Rectal smooth muscle tissue (tissue), 1 donor: Measurements from ENCODE around the gene MBD6.
"Not testable (repeated sequence)": the region's sequence is repeated elsewhere in the genome, so short reads cannot be mapped to it uniquely, and the experiment has no call there.

Experiments used
- H3K27ac ChIP-seq: one replicate; pipeline ENCODE4 v1.7.0; 2013; ENCODE audit warnings: low read depth, low read length, inconsistent platforms
- H3K27me3 ChIP-seq: one replicate; pipeline ENCODE4 v1.7.0; 2013; ENCODE audit warnings: low read length; ENCODE audit not compliant: control insufficient read depth, insufficient read depth
- H3K36me3 ChIP-seq: one replicate; pipeline ENCODE4 v1.7.0; 2013; ENCODE audit warnings: low read length; ENCODE audit not compliant: control insufficient read depth, insufficient read depth
- H3K4me1 ChIP-seq: one replicate; pipeline ENCODE4 v1.7.0; 2013; ENCODE audit warnings: low read length; ENCODE audit not compliant: control insufficient read depth, insufficient read depth
- H3K4me3 ChIP-seq: one replicate; pipeline ENCODE4 v1.7.0; 2013; ENCODE audit warnings: low read length
- H3K9ac ChIP-seq: one replicate; pipeline ENCODE4 v1.7.0; 2013; ENCODE audit warnings: low read length

Gene MBD6

GRCh38 chr12:57495051-57495701, 27.4 kb upstream of the MBD6 start:
- H3K9ac ChIP-seq, H3K4me3 ChIP-seq, H3K27me3 ChIP-seq, H3K27ac ChIP-seq, H3K4me1 ChIP-seq: not testable (repeated sequence)
- H3K36me3 ChIP-seq = peaks cover 25% of the 10 kb centered on the region

- Histone ChIP-seq H3K27ac (no peak overlapping the region), H3K4me3 (no peak overlapping the region), H3K36me3 (peaks cover 36% of the 10 kb centered on the region), H3K4me1 (no peaks in the 10 kb centered on the region), H3K9ac (no peak overlapping the region), H3K27me3 (no peaks in the 10 kb centered on the region)
Measured at GRCh38 chr12:57496822-57497221, 25.8 kb upstream of the MBD6 start.

DNA sequence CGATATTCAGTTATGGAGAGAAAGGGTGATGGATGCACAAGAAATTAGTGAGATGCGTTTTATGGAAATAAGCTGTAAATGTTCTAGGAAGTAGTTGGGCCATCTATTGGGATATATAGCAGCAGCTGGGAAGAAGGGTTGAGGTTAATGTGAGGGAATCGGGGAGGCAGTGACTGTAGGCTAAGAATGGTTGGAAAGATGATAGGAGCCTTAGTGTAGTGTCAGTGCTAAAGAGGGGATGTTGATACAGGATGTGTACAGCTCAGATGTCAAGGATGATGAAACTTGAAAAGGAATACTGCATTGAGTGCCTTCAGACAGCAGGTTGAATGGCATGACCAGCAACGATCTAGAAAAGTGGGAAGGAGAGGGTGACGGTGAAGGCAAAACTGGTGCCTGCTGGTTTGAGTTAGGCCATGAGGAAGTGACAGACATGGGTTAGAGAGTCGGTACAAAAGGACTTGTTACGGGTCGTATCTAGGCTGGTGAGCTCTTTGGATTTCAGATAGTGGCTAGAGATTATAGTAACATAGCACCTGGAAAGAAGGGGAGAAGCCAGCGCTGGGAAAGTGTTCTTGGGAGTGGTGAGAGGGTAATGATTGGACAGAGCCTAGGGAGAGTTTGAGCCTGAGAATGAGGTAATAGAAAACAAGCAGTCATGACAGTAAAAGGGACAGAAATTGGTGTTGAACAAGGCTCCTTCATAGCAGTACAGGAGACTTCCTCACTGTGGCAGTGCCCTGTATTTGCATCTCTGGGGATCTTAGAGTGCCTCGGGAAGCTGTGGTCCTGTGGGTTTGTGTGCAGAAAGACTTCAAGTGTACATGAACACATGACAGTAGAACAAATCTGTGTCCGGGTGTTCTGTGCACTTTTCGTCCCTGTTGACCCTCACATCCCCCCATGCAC, 25.1 kb upstream of the MBD6 start:
- Histone ChIP-seq H3K27ac (no peak overlapping the region), H3K36me3 (peaks cover 40% of the 10 kb centered on the region), H3K9ac (no peak overlapping the region), H3K4me1 (no peaks in the 10 kb centered on the region), H3K27me3 (no peaks in the 10 kb centered on the region), H3K4me3 (no peak overlapping the region)

DNA sequence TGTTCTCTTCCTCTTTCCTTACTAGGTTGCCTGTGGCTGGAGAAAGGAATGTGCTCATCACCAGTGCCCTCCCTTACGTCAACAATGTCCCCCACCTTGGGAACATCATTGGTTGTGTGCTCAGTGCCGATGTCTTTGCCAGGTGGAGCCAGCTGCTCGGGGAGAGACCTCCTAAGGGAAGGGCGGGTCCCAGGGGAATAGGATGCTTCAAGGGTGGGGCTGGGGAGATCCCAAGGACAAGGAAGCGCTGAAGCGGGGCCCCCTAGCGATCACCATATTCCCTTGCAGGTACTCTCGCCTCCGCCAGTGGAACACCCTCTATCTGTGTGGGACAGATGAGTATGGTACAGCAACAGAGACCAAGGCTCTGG, 24.5 kb upstream of the MBD6 start:
- H3K4me3 ChIP-seq = no peak overlapping the region
- H3K36me3 ChIP-seq = peaks cover 40% of the 10 kb centered on the region
- H3K27ac ChIP-seq = no peak overlapping the region
- H3K27me3 ChIP-seq = no peaks in the 10 kb centered on the region
- no peak overlapping the region for H3K9ac ChIP-seq
- H3K4me1 ChIP-seq = no peaks in the 10 kb centered on the region

DNA sequence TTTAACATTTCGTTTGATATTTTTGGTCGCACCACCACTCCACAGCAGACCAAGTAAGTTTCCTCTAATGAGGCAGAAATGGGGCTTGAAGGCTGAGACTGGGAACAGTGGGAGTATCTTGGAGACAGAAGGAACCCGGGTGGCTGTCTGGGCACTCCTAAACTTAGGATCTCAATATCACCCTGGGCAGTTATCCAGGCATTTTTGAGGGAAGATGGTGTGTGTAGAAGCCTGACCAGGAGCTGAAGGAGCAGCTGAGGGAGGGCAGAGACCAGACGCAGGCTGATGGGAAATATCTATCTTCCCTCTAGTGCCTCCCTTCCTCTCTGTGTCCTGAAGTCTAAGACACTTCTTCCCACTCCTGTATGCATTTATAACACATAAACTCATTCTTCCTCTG, 24.1 kb upstream of the MBD6 start:
- no peaks in the 10 kb centered on the region for H3K27me3 ChIP-seq
- no peak overlapping the region for H3K4me3 ChIP-seq
- H3K4me1 ChIP-seq = no peaks in the 10 kb centered on the region
- H3K36me3 ChIP-seq = peaks cover 40% of the 10 kb centered on the region
- no peak overlapping the region for H3K27ac ChIP-seq
- no peak overlapping the region for H3K9ac ChIP-seq

DNA sequence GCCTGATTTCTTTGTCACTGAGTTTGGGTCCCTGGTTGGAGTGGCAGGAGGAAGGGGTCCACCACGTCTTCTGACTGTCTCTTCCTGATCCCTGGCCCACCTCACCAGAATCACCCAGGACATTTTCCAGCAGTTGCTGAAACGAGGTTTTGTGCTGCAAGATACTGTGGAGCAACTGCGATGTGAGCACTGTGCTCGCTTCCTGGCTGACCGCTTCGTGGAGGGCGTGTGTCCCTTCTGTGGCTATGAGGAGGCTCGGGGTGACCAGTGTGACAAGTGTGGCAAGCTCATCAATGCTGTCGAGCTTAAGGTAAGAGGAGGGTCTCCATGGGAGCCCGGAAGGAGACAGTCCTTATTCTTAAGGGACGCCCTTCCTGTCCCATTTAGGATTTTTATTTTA, 22.4 kb upstream of the MBD6 start:
- Histone ChIP-seq H3K36me3 (peaks cover 44% of the 10 kb centered on the region), H3K4me3 (no peak overlapping the region), H3K9ac (no peak overlapping the region), H3K27me3 (no peaks in the 10 kb centered on the region), H3K27ac (no peak overlapping the region), H3K4me1 (no peaks in the 10 kb centered on the region)

DNA sequence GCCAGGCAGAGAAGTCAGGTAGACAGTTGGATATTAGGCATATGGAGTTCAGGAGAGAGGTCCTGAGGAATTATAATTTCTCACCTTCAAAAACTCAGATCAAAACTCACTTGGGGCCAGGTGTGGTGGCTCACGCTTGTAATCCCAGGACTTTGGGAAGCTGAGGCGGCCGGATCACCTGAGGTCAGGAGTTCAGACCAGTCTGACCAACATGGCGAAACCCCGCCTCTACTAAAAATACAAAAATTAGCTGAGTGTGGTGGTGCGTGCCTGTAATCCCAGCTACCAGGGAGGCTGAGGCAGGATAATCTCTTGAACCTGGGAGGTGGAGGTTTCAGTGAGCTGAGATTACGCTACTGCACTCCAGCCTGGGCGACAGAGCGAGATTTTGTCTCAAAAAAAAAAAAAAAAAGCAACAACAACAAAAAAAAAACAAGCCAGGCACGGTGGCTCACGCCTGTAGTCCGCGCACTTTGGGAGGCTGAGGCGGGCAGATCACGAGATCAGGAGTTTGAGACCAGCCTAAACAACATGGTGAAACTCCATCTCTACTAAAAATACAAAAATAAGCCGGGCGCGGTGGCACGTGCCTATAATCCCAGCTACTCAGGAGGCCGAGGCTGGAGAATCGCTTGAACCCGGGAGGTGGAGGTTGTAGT, 20.2 kb upstream of the MBD6 start:
- H3K27ac ChIP-seq, H3K27me3 ChIP-seq, H3K9ac ChIP-seq, H3K4me1 ChIP-seq, H3K4me3 ChIP-seq: not testable (repeated sequence)
- peaks cover 41% of the 10 kb centered on the region for H3K36me3 ChIP-seq

DNA sequence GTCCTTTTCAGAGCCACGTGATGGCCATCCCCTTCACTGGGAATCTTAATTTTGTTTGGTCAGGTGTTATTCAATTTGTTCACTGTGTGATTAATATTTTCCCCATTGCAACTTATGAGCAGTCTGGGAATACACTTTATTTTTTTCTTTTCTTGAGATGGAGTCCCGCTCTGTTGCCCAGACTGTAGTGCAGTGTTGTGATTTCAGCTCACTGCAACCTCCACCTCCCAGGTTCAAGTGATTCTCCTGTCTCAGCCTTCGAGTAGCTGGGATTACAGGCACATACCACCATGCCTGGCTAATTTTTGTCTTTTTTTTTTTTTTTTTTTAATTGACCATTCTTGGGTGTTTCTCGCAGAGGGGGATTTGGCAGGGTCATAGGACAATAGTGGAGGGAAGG, 16.1 kb upstream of the MBD6 start:
- not testable (repeated sequence) for H3K4me3 ChIP-seq, H3K4me1 ChIP-seq, H3K9ac ChIP-seq, H3K27me3 ChIP-seq, H3K27ac ChIP-seq
- H3K36me3 ChIP-seq = peaks cover 20% of the 10 kb centered on the region

DNA sequence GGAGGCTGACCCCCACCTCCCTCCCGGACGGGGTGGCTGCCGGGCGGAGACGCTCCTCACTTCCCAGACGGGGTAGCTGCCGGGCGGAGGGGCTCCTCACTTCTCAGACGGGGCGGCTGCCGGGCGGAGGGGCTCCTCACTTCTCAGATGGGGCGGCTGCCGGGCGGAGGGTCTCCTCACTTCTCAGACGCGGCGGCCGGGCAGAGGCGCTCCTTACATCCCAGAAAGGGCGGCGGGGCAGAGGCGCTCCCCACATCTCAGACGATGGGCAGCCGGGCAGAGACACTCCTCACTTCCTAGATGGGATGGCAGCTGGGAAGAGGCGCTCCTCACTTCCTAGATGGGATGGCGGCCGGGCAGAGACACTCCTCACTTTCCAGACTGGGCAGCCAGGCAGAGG, 14.8 kb upstream of the MBD6 start:
- not testable (repeated sequence) for H3K4me3 ChIP-seq, H3K4me1 ChIP-seq, H3K27me3 ChIP-seq, H3K9ac ChIP-seq, H3K27ac ChIP-seq
- H3K36me3 ChIP-seq = peaks cover 26% of the 10 kb centered on the region

DNA sequence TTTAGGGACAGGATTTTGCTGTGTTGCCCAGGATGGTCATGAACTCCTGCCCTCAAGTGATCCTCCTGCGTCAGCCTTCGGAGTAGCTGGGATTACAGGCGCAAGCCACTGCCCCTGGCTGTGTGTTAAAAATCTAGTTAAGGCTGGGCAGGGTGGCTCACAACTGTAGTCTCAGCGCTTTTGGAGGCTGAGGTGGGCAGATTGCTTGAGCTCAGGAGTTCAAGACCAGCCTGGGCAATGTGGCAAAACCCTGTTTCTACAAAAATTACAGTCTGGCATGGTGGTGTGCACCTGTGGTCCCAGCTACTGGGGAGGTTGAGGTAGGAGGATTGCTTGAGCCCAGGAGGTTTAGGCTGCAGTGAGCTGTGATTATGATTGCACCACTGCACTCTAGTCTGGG, 11.5 kb upstream of the MBD6 start:
- Histone ChIP-seq H3K4me3 (no peak overlapping the region), H3K9ac (no peak overlapping the region), H3K27me3 (no peaks in the 10 kb centered on the region), H3K36me3 (peaks cover 36% of the 10 kb centered on the region), H3K4me1 (no peaks in the 10 kb centered on the region), H3K27ac (no peak overlapping the region)

GRCh38 chr12:57511588-57512325, 10.9 kb upstream of the MBD6 start:
- H3K4me3 ChIP-seq = no peak overlapping the region
- H3K36me3 ChIP-seq = peaks cover 41% of the 10 kb centered on the region
- no peak overlapping the region for H3K9ac ChIP-seq
- no peaks in the 10 kb centered on the region for H3K27me3 ChIP-seq
- H3K27ac ChIP-seq = no peak overlapping the region
- no peaks in the 10 kb centered on the region for H3K4me1 ChIP-seq

GRCh38 chr12:57512665-57513064, 10.0 kb upstream of the MBD6 start:
- H3K36me3 ChIP-seq = peaks cover 48% of the 10 kb centered on the region
- H3K4me3 ChIP-seq = no peak overlapping the region
- peaks cover 7% of the 10 kb centered on the region for H3K4me1 ChIP-seq
- no peak overlapping the region for H3K27ac ChIP-seq
- no peaks in the 10 kb centered on the region for H3K27me3 ChIP-seq
- H3K9ac ChIP-seq = no peak overlapping the region
